ENCODE results near the gene ITPKB.

- TF ChIP-seq CTCF (IDR thresholded peaks at IDR 0.05), result no peak
- TF ChIP-seq POLR2A (IDR thresholded peaks at IDR 0.05), result no peak
Observed at GRCh38 chr1:226671277-226671676, 67.8 kb downstream of the ITPKB start.

All from heart left ventricle (tissue), 13 donors.